GM12801 (cell line): ENCODE data around the gene GHDC.

ENCODE experiments used
- TF ChIP-seq, protein P1 (sequence below): IDR thresholded peaks from one replicate; pipeline ENCODE4 v1.5.1; 2011; ENCODE audit warnings: control low read depth; ENCODE audit not compliant: insufficient read length; ENCODE audit errors: extremely low read depth

Gene GHDC

DNA sequence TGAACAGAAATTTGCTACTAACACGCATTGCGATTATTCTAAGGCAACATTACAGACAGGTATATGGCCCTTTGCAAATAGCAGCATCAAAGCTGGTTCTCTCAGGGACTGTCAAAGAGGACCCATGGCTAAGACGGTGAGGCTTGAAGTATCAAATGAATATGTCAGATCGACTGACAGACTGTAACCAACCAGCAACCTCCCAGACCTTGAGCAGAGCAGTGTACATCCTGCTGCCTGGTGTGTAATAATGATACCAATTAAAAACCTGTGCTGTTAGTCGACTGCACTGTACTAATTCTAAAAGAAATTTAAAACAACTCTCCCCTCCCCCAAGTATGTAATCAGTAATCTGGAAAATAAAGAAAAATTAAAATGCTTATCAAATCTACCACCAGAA, 35.9 kb upstream of the GHDC start:
- TF ChIP-seq, protein P1, sequence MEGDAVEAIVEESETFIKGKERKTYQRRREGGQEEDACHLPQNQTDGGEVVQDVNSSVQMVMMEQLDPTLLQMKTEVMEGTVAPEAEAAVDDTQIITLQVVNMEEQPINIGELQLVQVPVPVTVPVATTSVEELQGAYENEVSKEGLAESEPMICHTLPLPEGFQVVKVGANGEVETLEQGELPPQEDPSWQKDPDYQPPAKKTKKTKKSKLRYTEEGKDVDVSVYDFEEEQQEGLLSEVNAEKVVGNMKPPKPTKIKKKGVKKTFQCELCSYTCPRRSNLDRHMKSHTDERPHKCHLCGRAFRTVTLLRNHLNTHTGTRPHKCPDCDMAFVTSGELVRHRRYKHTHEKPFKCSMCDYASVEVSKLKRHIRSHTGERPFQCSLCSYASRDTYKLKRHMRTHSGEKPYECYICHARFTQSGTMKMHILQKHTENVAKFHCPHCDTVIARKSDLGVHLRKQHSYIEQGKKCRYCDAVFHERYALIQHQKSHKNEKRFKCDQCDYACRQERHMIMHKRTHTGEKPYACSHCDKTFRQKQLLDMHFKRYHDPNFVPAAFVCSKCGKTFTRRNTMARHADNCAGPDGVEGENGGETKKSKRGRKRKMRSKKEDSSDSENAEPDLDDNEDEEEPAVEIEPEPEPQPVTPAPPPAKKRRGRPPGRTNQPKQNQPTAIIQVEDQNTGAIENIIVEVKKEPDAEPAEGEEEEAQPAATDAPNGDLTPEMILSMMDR, result no peak

- TF ChIP-seq, protein P1, result no peak
These were observed 33.8 kb upstream of the GHDC start for GRCh38 chr17:42227849-42228700.

GRCh38 chr17:42225646-42226045, 31.4 kb upstream of the GHDC start:
- TF ChIP-seq, protein P1, result no peak

DNA sequence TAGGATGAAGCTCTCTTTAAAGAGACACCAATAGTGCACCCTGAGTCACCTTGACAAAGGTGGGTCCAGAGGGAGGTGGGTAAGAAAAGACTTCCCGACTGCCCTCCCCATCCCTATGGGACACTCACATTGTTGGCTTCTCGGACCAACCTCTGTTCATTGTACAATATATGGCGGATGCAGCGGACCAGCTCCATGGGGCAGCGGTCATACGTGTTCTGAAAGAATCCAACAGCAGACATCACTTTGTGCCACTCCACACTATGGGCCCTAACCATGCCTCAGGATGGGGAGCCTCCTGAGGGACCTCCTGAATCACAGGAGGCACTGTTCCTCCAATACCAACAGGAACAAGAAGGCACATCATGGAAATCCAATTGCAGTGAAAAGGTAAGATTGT, 30.4 kb upstream of the GHDC start:
- TF ChIP-seq, protein P1, result no peak

DNA sequence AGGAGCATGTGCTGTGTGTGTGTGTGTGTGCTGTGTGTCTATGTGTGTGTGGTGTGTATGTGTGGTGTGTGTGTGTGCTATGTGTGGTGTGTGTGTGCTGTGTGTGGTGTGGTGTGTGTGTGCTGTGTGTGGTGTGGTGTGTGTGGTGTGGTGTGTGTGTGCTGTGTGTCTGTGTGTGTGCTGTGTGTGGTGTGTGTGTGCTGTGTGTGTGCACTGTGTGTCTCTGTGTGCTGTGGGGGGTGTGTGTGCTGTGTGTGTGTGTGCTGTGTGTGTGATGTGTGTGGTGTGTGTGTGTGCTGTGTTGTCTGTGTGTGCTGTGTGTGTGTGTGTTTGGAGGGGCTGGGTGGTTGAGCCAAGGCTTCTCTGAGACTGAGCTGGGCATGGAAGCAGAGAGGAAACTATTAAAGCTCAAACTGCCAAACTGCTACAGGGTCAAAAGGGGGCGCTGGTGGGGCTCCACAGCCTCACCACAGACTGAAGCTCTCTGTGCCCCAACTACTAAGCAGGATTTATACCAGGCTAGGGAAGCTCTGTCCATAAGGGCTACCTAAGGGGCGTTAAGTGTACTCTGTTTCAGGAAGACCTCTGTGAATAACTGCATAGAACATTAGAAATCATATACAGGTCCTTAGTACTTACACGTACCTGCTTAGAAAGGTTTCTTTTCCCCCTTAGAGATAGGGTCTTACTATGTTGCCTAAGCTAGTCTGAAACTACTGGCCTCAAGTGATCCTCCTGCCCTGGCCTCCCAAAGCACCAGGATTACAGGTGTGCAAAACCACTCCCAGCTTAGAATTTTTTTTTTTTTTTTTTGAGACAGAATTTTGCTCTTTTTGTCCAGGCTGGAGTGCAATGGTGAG, 27.8 kb upstream of the GHDC start:
- TF ChIP-seq, protein P1, result no peak

- TF ChIP-seq, protein P1, result no peak
These were observed 19.9 kb upstream of the GHDC start for GRCh38 chr17:42214156-42214555.

DNA sequence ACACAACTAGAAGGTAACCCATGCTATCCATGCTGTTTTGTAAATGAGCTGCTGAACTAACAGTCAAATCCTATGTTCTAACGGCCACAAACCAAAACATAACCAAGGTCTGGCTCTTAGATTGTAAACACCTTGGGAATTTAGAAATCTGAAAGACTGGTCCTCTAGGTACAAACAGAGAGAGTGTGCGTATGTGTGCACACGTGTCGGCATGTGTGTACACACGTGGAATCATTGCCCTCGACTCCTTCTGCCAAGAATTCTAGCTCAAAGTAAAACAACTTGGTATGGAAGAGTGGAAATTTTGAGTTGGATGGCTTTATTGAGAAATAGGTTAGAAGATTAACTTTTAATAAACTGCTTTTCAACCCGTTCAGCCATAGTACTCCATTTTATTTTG, 18.1 kb upstream of the GHDC start:
- TF ChIP-seq, protein P1, result no peak
